Skeletal muscle satellite cell (primary cell): ENCODE results near the gene ADI1.
"Not testable (repeated sequence)": the region's sequence is repeated elsewhere in the genome, so short reads cannot be mapped to it uniquely, and the experiment has no call there.

Source experiments
- H3K27me3 ChIP-seq: 2 replicates; pipeline ENCODE4 v1.7.0; 2013; ENCODE audit warnings: low read length; ENCODE audit not compliant: control insufficient read depth, insufficient read depth
- H3K36me3 ChIP-seq: 2 replicates; pipeline ENCODE4 v1.7.0; 2013; ENCODE audit warnings: mild to moderate bottlenecking, control low read depth, low read length; ENCODE audit not compliant: insufficient read depth
- H3K4me1 ChIP-seq: 2 replicates; pipeline ENCODE4 v1.7.0; 2013; ENCODE audit warnings: low read length; ENCODE audit not compliant: control insufficient read depth, insufficient read depth
- H3K4me2 ChIP-seq: 2 replicates; pipeline ENCODE4 v1.7.0; 2013; ENCODE audit warnings: mild to moderate bottlenecking, low read length
- H3K4me3 ChIP-seq: 2 replicates; pipeline ENCODE4 v1.7.0; 2013; ENCODE audit warnings: low read length
- H3K9ac ChIP-seq: 2 replicates; pipeline ENCODE4 v1.7.0; 2013; ENCODE audit warnings: mild to moderate bottlenecking, low read depth, low read length, moderate library complexity
- H3K9me3 ChIP-seq: replicated peaks from 2 replicates; pipeline ENCODE4 v1.7.0; 2013; ENCODE audit warnings: mild to moderate bottlenecking, control low read depth, low read length

Gene ADI1

GRCh38 chr2:3526871-3527270 lies 7.5 kb upstream of the ADI1 start:
- Histone ChIP-seq H3K4me2 (no peak overlapping the region), H3K9ac (no peak overlapping the region), H3K9me3 (no peaks in the 10 kb centered on the region), H3K36me3 (no peaks in the 10 kb centered on the region), H3K27me3 (no peaks in the 10 kb centered on the region), H3K4me1 (peaks cover 12% of the 10 kb centered on the region), H3K4me3 (no peak overlapping the region)

- H3K9ac ChIP-seq, result no peak overlapping the region
- no peaks in the 10 kb centered on the region for H3K36me3 ChIP-seq
- peaks cover 20% of the 10 kb centered on the region for H3K4me1 ChIP-seq
- H3K9me3 ChIP-seq, result no peaks in the 10 kb centered on the region
- no peaks in the 10 kb centered on the region for H3K27me3 ChIP-seq
- H3K4me2 ChIP-seq, result peak overlapping the region; percentile 39
- H3K4me3 ChIP-seq, result no peak overlapping the region
Measured at GRCh38 chr2:3523551-3524041, 4.3 kb upstream of the ADI1 start.

GRCh38 chr2:3522961-3523421 lies 3.7 kb upstream of the ADI1 start:
- H3K9ac ChIP-seq, result no peak overlapping the region
- H3K4me2 ChIP-seq, result no peak overlapping the region
- H3K4me3 ChIP-seq, result no peak overlapping the region
- peaks cover 21% of the 10 kb centered on the region for H3K4me1 ChIP-seq
- H3K9me3 ChIP-seq, result no peaks in the 10 kb centered on the region
- H3K27me3 ChIP-seq, result no peaks in the 10 kb centered on the region
- H3K36me3 ChIP-seq, result no peaks in the 10 kb centered on the region

DNA sequence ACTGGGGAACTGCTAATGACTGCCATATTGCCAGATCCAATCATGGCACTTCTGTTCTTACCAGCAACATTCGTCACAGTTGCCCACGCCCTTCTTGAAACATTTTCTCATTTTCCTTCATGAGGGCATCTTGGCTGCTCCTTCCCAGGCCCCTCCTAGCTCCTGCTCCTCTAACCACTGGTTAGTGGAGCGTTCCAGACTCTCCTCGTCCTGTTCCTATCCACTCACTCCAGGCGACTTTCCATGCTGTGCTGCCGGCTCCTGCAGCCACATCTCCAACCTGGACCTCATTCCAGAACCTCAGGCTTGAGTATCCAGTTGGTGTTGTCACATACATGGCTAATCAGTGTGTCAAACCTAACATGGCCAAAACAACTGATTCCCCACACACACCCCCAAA lies 1.3 kb upstream of the ADI1 start:
- Histone ChIP-seq H3K9ac (no peak overlapping the region), H3K4me2 (peak overlapping the region; percentile 93), H3K27me3 (no peaks in the 10 kb centered on the region), H3K4me3 (peak overlapping the region; percentile 87), H3K4me1 (peaks cover 31% of the 10 kb centered on the region), H3K36me3 (peaks cover 8% of the 10 kb centered on the region), H3K9me3 (no peaks in the 10 kb centered on the region)

- H3K27me3 ChIP-seq, result no peaks in the 10 kb centered on the region
- H3K4me3 ChIP-seq, result peak overlapping the region; percentile 87
- H3K9ac ChIP-seq, result peak overlapping the region; percentile 92
- H3K36me3 ChIP-seq, result peaks cover 15% of the 10 kb centered on the region
- H3K4me2 ChIP-seq, result peak overlapping the region; percentile 93
- H3K9me3 ChIP-seq, result no peaks in the 10 kb centered on the region
- peaks cover 25% of the 10 kb centered on the region for H3K4me1 ChIP-seq
Measured at GRCh38 chr2:3518496-3519254, 656 bp downstream of the ADI1 start.

- Histone ChIP-seq H3K4me2 (peak overlapping the region; percentile 92), H3K9me3 (no peaks in the 10 kb centered on the region), H3K36me3 (peaks cover 21% of the 10 kb centered on the region), H3K27me3 (no peaks in the 10 kb centered on the region), H3K4me1 (peaks cover 20% of the 10 kb centered on the region), H3K4me3 (peak overlapping the region; percentile 87), H3K9ac (peak overlapping the region; percentile 92)
Measured at GRCh38 chr2:3517948-3518495, 1.3 kb downstream of the ADI1 start.

GRCh38 chr2:3516831-3517230 lies 2.5 kb downstream of the ADI1 start:
- peaks cover 32% of the 10 kb centered on the region for H3K36me3 ChIP-seq
- no peak overlapping the region for H3K4me2 ChIP-seq
- no peaks in the 10 kb centered on the region for H3K9me3 ChIP-seq
- peaks cover 20% of the 10 kb centered on the region for H3K4me1 ChIP-seq
- no peaks in the 10 kb centered on the region for H3K27me3 ChIP-seq
- no peak overlapping the region for H3K9ac ChIP-seq
- no peak overlapping the region for H3K4me3 ChIP-seq

DNA sequence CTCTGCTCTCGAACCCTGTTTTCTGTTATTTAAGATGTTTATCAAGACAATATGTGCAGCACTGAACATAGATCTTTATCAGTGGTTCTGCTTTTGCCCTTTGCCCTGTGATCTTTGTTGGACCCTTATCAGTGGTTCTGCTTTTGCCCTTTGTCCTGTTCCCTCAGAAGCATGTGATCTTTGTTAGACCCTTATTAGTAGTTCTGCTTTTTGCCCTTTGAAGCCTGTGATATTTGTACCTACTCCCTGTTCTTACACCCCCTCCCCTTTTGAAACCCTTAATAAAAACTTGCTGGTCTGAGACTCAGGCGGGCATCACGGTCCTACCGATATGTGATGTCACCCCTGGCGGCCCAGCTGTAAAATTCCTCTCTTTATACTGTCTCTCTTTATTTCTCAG lies 3.9 kb downstream of the ADI1 start:
- H3K9me3 ChIP-seq, H3K9ac ChIP-seq, H3K4me3 ChIP-seq, H3K27me3 ChIP-seq, H3K4me2 ChIP-seq: not testable (repeated sequence)
- peaks cover 46% of the 10 kb centered on the region for H3K36me3 ChIP-seq
- H3K4me1 ChIP-seq, result peaks cover 17% of the 10 kb centered on the region

DNA sequence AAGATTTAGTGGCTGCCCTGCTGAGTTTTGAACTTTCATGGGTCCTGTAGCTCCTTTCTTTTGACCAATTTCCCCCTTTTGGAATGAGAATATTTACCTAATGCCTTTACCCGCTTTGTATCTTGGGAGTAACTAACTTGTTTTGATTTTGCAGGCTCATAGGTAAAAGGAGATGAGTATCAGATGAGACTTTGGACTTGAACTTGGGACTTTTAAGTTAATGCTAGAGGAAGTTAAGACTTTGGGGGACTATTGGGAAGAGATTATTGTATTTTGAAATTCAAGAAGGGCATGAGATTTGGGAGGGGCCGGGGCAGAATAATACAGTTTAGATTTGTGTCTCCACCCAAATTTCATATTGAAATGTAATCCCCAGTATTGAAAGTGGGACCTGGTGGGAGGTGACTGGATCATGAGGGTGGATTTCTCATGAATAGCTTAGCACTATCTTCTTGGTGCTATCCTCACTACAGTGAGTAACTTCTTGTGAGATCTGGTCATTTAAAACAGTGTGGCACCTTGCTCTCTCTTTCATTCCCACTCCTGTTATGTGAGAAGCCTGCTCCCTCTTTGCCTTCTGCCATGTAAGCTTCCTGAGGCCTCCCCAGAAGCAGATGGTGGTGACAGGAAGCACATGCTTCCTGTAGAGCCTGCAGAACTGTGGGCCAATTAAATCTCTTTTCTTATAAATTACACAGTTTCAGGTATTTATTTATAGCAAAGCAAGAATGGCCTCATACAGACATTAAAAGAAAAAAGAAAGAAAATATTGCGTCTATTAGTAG lies 6.1 kb downstream of the ADI1 start:
- Histone ChIP-seq H3K9ac (no peak overlapping the region), H3K4me3 (no peak overlapping the region), H3K27me3 (no peaks in the 10 kb centered on the region), H3K36me3 (peaks cover 50% of the 10 kb centered on the region), H3K4me2 (no peak overlapping the region), H3K4me1 (peaks cover 11% of the 10 kb centered on the region), H3K9me3 (no peaks in the 10 kb centered on the region)

- H3K9ac ChIP-seq, result no peak overlapping the region
- H3K36me3 ChIP-seq, result peaks cover 53% of the 10 kb centered on the region
- no peak overlapping the region for H3K4me2 ChIP-seq
- H3K4me1 ChIP-seq, result peaks cover 2% of the 10 kb centered on the region
- H3K9me3 ChIP-seq, result no peaks in the 10 kb centered on the region
- no peaks in the 10 kb centered on the region for H3K27me3 ChIP-seq
- H3K4me3 ChIP-seq, result no peak overlapping the region
Measured at GRCh38 chr2:3512086-3512485, 7.2 kb downstream of the ADI1 start.

DNA sequence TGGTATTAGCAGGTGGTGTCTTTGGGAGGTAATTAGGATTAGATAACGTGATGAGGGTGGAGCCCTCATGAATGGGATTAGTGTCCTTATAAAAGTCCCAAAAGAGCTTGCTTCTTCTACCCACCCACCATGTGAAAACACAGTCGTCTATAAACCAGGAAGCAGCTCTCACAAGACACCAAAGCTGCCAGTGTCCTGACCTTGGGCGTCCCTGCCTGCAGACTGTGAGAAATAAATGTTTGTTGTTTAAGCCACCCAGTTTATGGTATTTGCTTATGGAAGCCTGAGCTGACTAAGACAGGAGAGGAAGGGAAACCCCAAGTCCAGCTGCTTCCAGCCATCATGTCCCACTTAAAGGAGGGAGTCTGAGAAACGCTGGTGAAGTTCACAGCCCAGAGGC lies 13.6 kb downstream of the ADI1 start:
- no peak overlapping the region for H3K4me3 ChIP-seq
- no peaks in the 10 kb centered on the region for H3K9me3 ChIP-seq
- H3K4me1 ChIP-seq, result peaks cover 3% of the 10 kb centered on the region
- peaks cover 36% of the 10 kb centered on the region for H3K36me3 ChIP-seq
- no peak overlapping the region for H3K4me2 ChIP-seq
- H3K27me3 ChIP-seq, result no peaks in the 10 kb centered on the region
- H3K9ac ChIP-seq, result peak overlapping the region; percentile 21
